Loucy (cell line): ENCODE results near the gene PSMD1.

Experiments
- H2AFZ ChIP-seq: fragments of 200-600 bp; sonication (generic); 2 replicates; pipeline ENCODE4 v1.6.0; 2016; ENCODE audit warnings: antibody characterized with exemption, mild to moderate bottlenecking, low read length, moderate library complexity
- H3F3A ChIP-seq: fragments of 200-600 bp; 2 replicates; pipeline ENCODE4 v1.6.0; 2016; ENCODE audit warnings: antibody characterized with exemption, low read depth, mild to moderate bottlenecking
- H3K27me3 ChIP-seq: fragments of 200-600 bp; sonication (generic); 2 replicates; pipeline ENCODE4 v1.6.1; 2014; ENCODE audit warnings: low read length, mild to moderate bottlenecking; ENCODE audit not compliant: insufficient read depth, poor library complexity, severe bottlenecking
- H3K36me3 ChIP-seq: fragments of 200-600 bp; sonication (generic); 2 replicates; pipeline ENCODE4 v1.6.1; 2016; ENCODE audit warnings: low read length; ENCODE audit not compliant: insufficient read depth
- H3K4me1 ChIP-seq: fragments of 200-600 bp; sonication (generic); 2 replicates; pipeline ENCODE4 v1.5.1; 2014; ENCODE audit warnings: low read length, mild to moderate bottlenecking; ENCODE audit not compliant: insufficient read depth, poor library complexity, severe bottlenecking
- H3K4me2 ChIP-seq: fragments of 200-600 bp; sonication (generic); 2 replicates; pipeline ENCODE4 v1.6.0; 2014; ENCODE audit warnings: antibody characterized with exemption, low read length, low read depth, mild to moderate bottlenecking; ENCODE audit not compliant: poor library complexity, severe bottlenecking
- H3K4me3 ChIP-seq: fragments of 200-600 bp; sonication (generic); 2 replicates; pipeline ENCODE4 v1.5.1; 2014; ENCODE audit warnings: low read length, mild to moderate bottlenecking, mixed read lengths; ENCODE audit not compliant: poor library complexity, severe bottlenecking
- H3K79me2 ChIP-seq: fragments of 200-600 bp; sonication (generic); 2 replicates; pipeline ENCODE4 v1.6.1; 2014; ENCODE audit warnings: low read length; ENCODE audit not compliant: insufficient read depth
- H3K9ac ChIP-seq: fragments of 200-600 bp; sonication (generic); 2 replicates; pipeline ENCODE4 v1.6.0; 2014; ENCODE audit warnings: mild to moderate bottlenecking, low read depth, low read length, moderate library complexity; ENCODE audit not compliant: poor library complexity, severe bottlenecking
- H3K9me2 ChIP-seq: fragments of 200-600 bp; sonication (generic); replicated peaks from 2 replicates; pipeline ENCODE4 v1.6.1; 2016; ENCODE audit warnings: low read depth, low read length, mixed read lengths
- H3K9me3 ChIP-seq: fragments of 200-600 bp; sonication (generic); 2 replicates; pipeline ENCODE4 v1.6.1; 2014; ENCODE audit warnings: mild to moderate bottlenecking, antibody characterized with exemption, low read length, low read depth; ENCODE audit not compliant: insufficient read depth
- H4K20me1 ChIP-seq: fragments of 200-600 bp; sonication (generic); 2 replicates; pipeline ENCODE4 v1.6.0; 2014; ENCODE audit warnings: antibody characterized with exemption, low read length, mild to moderate bottlenecking; ENCODE audit not compliant: insufficient read depth, poor library complexity, severe bottlenecking
- CTCF ChIP-seq: fragments of 200-600 bp; sonication (generic); conservative IDR thresholded peaks from 2 replicates; pipeline ENCODE4 v1.5.1; 2014; ENCODE audit warnings: mild to moderate bottlenecking, antibody characterized with exemption, low read length
- EZH2phosphoT487 ChIP-seq: fragments of 200-600 bp; IDR thresholded peaks from 2 replicates; pipeline ENCODE4 v1.6.1; 2018; ENCODE audit warnings: antibody characterized with exemption, mild to moderate bottlenecking, moderate library complexity, borderline replicate concordance

Gene PSMD1

GRCh38 chr2:231161252-231161839, 104.7 kb downstream of the PSMD1 start:
- no peaks in the 10 kb centered on the region for H3K9me3 ChIP-seq
- peaks cover 3% of the 10 kb centered on the region for H3K4me1 ChIP-seq
- H4K20me1 ChIP-seq = no peaks in the 10 kb centered on the region
- H3K4me3 ChIP-seq = no peak overlapping the region
- no peak for TF ChIP-seq EZH2phosphoT487
- no peak for TF ChIP-seq CTCF
- no peak overlapping the region for H3K4me2 ChIP-seq
- H2AFZ ChIP-seq = no peak overlapping the region
- H3K9me2 ChIP-seq = no peaks in the 10 kb centered on the region
- H3K79me2 ChIP-seq = no peaks in the 10 kb centered on the region
- H3F3A ChIP-seq = no peaks in the 10 kb centered on the region
- no peaks in the 10 kb centered on the region for H3K27me3 ChIP-seq
- H3K9ac ChIP-seq = no peak overlapping the region
- H3K36me3 ChIP-seq = peaks cover 77% of the 10 kb centered on the region

- Histone ChIP-seq H3K36me3 (peaks cover 82% of the 10 kb centered on the region), H3K79me2 (no peaks in the 10 kb centered on the region), H3K4me3 (no peak overlapping the region), H3K27me3 (no peaks in the 10 kb centered on the region), H3K4me1 (peaks cover 3% of the 10 kb centered on the region), H3K4me2 (no peak overlapping the region), H3F3A (no peaks in the 10 kb centered on the region), H4K20me1 (no peaks in the 10 kb centered on the region), H3K9ac (no peak overlapping the region), H3K9me3 (no peaks in the 10 kb centered on the region), H3K9me2 (no peaks in the 10 kb centered on the region), H2AFZ (no peak overlapping the region)
- TF ChIP-seq EZH2phosphoT487 (no peak), CTCF (no peak)
Observed at GRCh38 chr2:231161877-231162329, 105.2 kb downstream of the PSMD1 start.

- H3K9me2 ChIP-seq = no peaks in the 10 kb centered on the region
- no peaks in the 10 kb centered on the region for H3K79me2 ChIP-seq
- H3F3A ChIP-seq = no peaks in the 10 kb centered on the region
- H3K27me3 ChIP-seq = no peaks in the 10 kb centered on the region
- H2AFZ ChIP-seq = no peak overlapping the region
- H3K4me2 ChIP-seq = no peak overlapping the region
- no peak overlapping the region for H3K9ac ChIP-seq
- no peak overlapping the region for H3K4me3 ChIP-seq
- no peaks in the 10 kb centered on the region for H3K9me3 ChIP-seq
- peaks cover 3% of the 10 kb centered on the region for H3K4me1 ChIP-seq
- H3K36me3 ChIP-seq = peaks cover 89% of the 10 kb centered on the region
- no peaks in the 10 kb centered on the region for H4K20me1 ChIP-seq
- TF ChIP-seq CTCF = no peak
- no peak for TF ChIP-seq EZH2phosphoT487
Observed at GRCh38 chr2:231163011-231163410, 106.3 kb downstream of the PSMD1 start.
